ENCODE data around the gene HES1.
A peak's percentile ranks its signal among the peaks of the same experiment; 100 is the strongest.

HES1 gene

GRCh38 chr3:194102436-194102835 lies 33.5 kb upstream of the HES1 start:
- DNase-seq, result no peak

- DNase-seq, result peak; percentile 68
Observed at GRCh38 chr3:194103505-194103904, 32.4 kb upstream of the HES1 start.

GRCh38 chr3:194103983-194104751 lies 31.8 kb upstream of the HES1 start:
- no peak for DNase-seq

- no peak for DNase-seq
Observed at GRCh38 chr3:194105292-194105691, 30.7 kb upstream of the HES1 start.

- no peak for DNase-seq
Observed at GRCh38 chr3:194107107-194107506, 28.8 kb upstream of the HES1 start.

- no peak for DNase-seq
Observed at GRCh38 chr3:194109192-194109863, 26.6 kb upstream of the HES1 start.

- no peak for DNase-seq
Observed at GRCh38 chr3:194110483-194110882, 25.5 kb upstream of the HES1 start.

- DNase-seq, result no peak
Observed at GRCh38 chr3:194111336-194111735, 24.6 kb upstream of the HES1 start.

- no peak for DNase-seq
Observed at GRCh38 chr3:194112120-194113106, 23.5 kb upstream of the HES1 start.

- no peak for DNase-seq
Observed at GRCh38 chr3:194114123-194114522, 21.8 kb upstream of the HES1 start.

GRCh38 chr3:194117104-194117845 lies 18.7 kb upstream of the HES1 start:
- no peak for DNase-seq

GRCh38 chr3:194118920-194119319 lies 17.0 kb upstream of the HES1 start:
- no peak for DNase-seq

GRCh38 chr3:194119831-194120590 lies 15.9 kb upstream of the HES1 start:
- no peak for DNase-seq

- no peak for DNase-seq
Observed at GRCh38 chr3:194120789-194121770, 14.9 kb upstream of the HES1 start.

GRCh38 chr3:194121891-194122631 lies 13.9 kb upstream of the HES1 start:
- no peak for DNase-seq

GRCh38 chr3:194123726-194124125 lies 12.2 kb upstream of the HES1 start:
- DNase-seq, result no peak

GRCh38 chr3:194124193-194124592 lies 11.8 kb upstream of the HES1 start:
- no peak for DNase-seq

- no peak for DNase-seq
Observed at GRCh38 chr3:194125442-194125841, 10.5 kb upstream of the HES1 start.

GRCh38 chr3:194126790-194127189 lies 9.2 kb upstream of the HES1 start:
- no peak for DNase-seq

Data from central memory CD4-positive, alpha-beta T cell (primary cell).